ENCODE data around the gene RNU4-1.
"Not testable (repeated sequence)": the region's sequence is repeated elsewhere in the genome, so short reads cannot be mapped to it uniquely, and the experiment has no call there.

RNU4-1 gene

DNA sequence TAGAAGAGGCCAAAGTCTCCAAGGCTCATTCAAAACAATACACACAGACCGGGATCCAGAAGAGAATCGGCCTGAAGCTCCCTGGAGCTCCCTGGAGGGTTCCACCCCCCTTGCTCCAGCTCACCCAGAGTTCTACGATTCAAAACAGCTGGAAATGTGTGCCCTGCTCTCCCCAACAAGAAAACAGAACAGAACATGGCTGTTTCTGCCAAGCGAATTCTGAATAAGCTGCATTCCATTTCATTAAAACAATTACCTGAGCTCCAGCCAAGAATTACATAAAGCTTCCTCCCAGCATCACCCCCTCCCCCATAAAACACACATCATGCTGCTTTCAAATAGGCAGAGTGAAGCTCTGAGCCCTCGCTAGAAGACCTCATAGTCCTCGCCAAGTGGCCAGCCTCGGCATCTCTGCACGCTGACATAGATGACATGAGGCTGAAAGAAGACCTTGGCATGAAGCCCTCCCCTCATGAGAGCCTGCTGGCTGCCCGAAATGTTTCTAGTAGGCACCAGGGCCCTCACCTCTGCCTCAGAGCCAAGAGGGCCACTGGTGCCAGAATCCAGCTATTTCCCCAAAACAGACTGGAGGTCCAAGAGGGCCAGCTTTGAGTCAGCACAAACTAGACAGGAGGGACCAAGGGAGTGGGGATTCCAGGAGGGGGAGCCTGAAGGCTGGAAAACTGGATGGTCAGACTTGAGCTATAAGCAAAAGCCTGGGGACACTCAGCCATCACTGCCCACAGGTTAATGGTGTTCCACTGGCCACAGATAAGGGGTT lies 35.8 kb downstream of the RNU4-1 start:
- TF ChIP-seq, protein P1, sequence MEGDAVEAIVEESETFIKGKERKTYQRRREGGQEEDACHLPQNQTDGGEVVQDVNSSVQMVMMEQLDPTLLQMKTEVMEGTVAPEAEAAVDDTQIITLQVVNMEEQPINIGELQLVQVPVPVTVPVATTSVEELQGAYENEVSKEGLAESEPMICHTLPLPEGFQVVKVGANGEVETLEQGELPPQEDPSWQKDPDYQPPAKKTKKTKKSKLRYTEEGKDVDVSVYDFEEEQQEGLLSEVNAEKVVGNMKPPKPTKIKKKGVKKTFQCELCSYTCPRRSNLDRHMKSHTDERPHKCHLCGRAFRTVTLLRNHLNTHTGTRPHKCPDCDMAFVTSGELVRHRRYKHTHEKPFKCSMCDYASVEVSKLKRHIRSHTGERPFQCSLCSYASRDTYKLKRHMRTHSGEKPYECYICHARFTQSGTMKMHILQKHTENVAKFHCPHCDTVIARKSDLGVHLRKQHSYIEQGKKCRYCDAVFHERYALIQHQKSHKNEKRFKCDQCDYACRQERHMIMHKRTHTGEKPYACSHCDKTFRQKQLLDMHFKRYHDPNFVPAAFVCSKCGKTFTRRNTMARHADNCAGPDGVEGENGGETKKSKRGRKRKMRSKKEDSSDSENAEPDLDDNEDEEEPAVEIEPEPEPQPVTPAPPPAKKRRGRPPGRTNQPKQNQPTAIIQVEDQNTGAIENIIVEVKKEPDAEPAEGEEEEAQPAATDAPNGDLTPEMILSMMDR (conservative IDR thresholded peaks at IDR 0.05; ENCODE audit: control insufficient read depth, insufficient read depth, low read depth, low read length): no peak
- H3K4me3 ChIP-seq (ENCODE audit: control insufficient read depth, low read depth, low read length): peak overlapping the region; percentile 3
- DNase-seq (ENCODE audit: low read depth): peak; percentile 96

DNA sequence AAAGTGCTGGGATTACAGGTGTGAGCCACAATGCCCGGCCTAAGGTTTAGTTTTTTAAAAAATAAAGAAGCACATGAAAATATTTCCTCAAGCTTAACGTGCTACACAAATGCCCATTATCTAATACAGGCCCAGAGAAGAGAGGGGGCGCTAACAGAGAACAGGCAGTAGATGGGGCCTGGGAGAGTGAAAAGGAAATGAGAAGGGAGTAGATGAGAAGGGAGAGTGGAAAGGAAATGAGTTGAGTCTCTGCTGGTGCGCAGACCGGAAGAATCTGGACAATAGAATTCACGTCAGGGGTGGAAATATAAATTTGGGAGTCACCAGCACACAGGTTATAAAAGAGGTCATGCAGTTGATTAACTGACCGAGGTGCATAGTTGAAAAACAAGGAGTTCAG lies 38.2 kb downstream of the RNU4-1 start:
- H3K4me3 ChIP-seq (ENCODE audit: control insufficient read depth, low read depth, low read length): no peak overlapping the region
- no peak for DNase-seq (ENCODE audit: low read depth)
- TF ChIP-seq, protein P1 (conservative IDR thresholded peaks at IDR 0.05; ENCODE audit: control insufficient read depth, insufficient read depth, low read depth, low read length): no peak

DNA sequence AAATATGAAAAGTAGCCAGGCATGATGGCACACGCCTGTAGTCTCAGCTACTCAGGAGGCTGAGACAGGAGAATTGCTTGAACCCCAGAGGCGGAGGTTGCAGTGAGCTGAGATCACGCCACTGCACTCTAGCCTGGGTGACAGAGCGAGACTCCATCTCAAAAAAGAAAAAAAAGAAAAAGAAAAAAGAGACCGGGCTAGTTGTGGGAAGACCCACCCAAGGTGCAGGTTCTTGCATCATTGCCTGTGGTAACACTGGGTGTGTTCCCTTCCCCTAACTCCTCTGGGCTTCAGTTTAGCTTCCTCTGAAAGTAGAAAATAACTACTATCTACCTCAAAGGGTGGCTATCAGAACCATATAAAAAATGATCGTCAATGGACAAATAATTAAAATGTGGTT lies 39.7 kb downstream of the RNU4-1 start:
- DNase-seq (ENCODE audit: low read depth): not testable (repeated sequence)

DNA sequence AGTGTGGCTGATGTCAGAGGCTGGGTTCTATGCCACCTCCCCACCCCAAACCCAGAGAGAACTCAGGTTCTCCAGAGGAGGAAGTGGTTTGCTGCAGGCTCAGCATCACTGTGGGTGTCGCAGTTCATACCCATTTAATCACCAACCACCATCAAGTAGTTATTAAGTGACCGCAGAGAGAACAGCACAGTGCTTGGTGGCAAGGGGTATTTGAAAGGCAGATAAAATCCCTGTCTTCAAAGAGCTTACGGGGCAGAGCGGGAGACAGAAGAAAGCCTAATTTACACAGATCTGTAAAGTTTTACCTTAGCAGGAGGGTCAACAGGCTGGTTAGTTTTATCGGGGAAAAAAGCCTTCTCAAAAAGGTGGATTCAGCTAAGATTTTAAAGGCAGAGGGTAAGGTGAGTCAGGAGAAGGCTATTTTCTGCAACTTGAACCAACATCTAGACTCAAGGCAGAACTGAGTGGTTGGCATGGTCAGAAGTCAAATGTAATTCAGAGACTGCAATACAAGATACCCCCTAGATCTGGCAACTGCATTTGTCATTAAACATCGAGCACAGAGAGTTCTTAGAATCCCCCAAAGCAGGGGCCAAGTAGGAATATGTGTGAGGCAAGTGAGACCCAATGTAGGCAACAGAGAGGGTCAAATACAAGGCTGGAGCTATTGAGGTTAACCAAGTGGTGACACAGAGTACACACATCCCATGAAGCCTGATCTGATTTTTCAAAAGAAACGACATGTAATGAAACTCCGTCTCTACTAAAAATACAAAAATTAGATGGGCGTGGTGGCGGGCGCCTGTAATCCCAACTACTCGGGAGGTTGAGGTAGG lies 40.7 kb downstream of the RNU4-1 start:
- no peak for DNase-seq (ENCODE audit: low read depth)
- no peak overlapping the region for H3K4me3 ChIP-seq (ENCODE audit: control insufficient read depth, low read depth, low read length)
- TF ChIP-seq, protein P1 (conservative IDR thresholded peaks at IDR 0.05; ENCODE audit: control insufficient read depth, insufficient read depth, low read depth, low read length): no peak

More for the DNA sequence above, 39.7 kb downstream of the RNU4-1 start:
- H3K4me3 ChIP-seq (ENCODE audit: control insufficient read depth, low read depth, low read length): not testable (repeated sequence)

DNA sequence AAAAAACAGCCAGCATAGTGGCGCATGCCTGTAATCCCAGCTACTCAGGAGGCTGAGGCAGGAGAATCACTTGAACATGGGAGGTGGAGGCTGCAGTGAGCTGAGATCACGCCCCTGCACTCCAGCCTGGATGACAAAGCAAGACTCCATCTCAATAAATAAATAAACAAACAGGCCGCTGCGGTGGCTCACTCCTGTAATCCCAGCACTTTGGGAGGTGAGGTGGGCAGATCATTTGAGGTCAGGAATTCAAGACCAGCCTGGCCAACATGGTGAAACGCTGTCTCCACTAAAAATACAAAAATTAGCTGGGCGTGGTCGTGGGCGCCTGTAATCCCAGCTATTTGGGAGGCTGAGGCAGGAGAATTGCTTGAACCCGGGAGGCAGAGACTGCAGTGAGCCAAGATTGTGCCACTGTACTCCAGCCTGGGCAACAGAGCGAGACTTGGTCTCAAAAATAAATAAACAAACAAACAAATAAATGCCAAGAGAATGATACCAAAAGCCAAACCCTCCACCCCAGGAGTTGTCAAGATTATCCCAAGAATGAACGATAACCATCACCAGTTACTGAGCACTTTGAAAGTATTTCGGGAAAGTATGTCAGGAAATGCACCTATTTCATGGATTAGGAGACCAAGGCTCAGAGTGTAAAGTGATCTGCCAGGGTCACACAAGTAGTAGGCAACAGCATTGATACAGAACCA lies 41.5 kb downstream of the RNU4-1 start:
- H3K4me3 ChIP-seq (ENCODE audit: control insufficient read depth, low read depth, low read length); DNase-seq (ENCODE audit: low read depth): not testable (repeated sequence)

DNA sequence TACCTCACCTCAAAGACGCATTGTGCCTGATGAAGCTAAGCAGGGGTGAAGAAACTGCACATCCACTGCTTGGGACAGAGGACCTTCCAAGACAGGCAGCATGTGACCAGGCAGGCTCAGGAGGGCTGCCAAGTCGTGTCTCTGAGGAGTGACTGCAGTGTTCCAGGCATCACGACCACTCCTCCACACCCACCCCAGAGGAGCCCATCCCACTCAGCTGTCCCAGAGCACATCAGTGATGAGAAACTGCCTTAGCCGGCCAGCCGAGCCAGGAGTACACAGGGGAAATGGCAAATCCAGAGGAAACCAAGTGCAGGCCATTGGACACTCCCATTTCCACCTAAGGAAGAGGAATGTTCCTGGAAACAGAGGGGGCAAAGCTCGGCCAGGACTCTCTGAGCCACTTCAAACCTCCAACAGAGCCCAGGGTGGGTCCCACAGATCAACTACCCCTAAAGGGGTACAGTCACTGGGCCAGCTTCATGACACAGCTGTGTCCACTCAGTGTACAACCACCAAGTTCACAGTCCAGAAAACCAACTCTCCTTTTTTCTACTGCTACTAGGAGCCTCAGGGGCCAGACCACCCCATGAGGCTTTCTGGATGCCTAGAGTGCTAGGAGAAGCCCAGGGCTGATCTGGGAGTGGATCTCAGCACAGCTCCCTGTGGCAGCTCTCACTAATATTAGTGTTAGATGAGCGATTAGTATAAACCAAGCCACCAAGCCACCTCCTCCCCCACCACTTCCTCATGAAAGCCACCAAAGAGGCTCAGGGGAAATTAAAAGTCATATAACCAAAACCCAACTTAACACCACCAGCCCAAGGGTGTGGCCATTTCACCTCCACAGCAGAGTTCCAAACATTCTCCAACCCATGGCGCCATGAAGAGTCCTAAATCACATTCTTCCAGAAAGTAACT lies 42.9 kb downstream of the RNU4-1 start:
- TF ChIP-seq, protein P1 (conservative IDR thresholded peaks at IDR 0.05; ENCODE audit: control insufficient read depth, insufficient read depth, low read depth, low read length): no peak
- peak; percentile 55 for DNase-seq (ENCODE audit: low read depth)
- no peak overlapping the region for H3K4me3 ChIP-seq (ENCODE audit: control insufficient read depth, low read depth, low read length)

DNA sequence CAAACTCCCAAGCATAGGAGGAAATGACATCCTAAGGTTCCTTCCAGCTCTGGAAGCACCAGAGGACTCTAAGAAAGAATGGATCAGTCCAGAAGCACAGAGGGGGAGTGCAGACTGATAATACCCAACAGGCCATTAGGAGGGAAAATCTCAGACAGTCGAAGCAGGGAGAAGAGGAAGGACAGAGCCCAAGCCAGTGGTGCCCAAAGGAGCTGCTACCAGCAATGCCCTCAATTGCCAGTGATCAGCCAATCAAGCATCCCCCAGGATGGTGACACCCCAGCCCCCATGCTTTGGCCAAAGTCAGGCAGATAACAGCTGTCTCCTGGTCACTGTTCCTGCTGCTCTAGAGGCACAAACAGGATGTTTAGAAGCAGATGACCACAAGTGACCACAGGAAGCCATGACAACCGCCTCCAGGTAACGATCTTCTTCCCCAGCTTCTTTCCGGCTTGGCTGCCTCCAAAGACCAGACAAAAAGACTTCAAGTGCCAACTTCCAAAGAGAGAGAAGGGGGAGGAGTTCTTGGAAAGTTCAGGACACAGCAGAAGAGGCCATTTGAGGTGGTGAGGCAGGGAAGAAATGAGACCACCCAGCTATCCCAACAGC lies 43.7 kb downstream of the RNU4-1 start:
- DNase-seq (ENCODE audit: low read depth): no peak
- H3K4me3 ChIP-seq (ENCODE audit: control insufficient read depth, low read depth, low read length): no peak overlapping the region
- TF ChIP-seq, protein P1 (conservative IDR thresholded peaks at IDR 0.05; ENCODE audit: control insufficient read depth, insufficient read depth, low read depth, low read length): no peak
